LoVo (cell line): ENCODE data around the gene SNAPC2.

Source experiments
- DNase-seq: peaks from one replicate; pipeline ENCODE4 v3.0.0-alpha.2; 2016; ENCODE audit warnings: low spot score

The SNAPC2 gene

GRCh38 chr19:7968008-7968795 is 48.1 kb downstream of the SNAPC2 start:
- no peak for DNase-seq

- DNase-seq = no peak
Observed at GRCh38 chr19:7968796-7969554, 48.8 kb downstream of the SNAPC2 start.

GRCh38 chr19:7969555-7969939 is 49.4 kb downstream of the SNAPC2 start:
- DNase-seq = no peak

- no peak for DNase-seq
Observed at GRCh38 chr19:7970716-7971448, 50.7 kb downstream of the SNAPC2 start.

- DNase-seq = no peak
Observed at GRCh38 chr19:7971553-7972520, 51.7 kb downstream of the SNAPC2 start.
